Smooth muscle cell (in vitro differentiated cells): ENCODE data around the gene PI4KA. TPM values are rescaled to one million over a fixed set of nuclear protein-coding genes. Genes with fewer than 3 reads are reported as not detected.

Source experiments
- DNase-seq: peaks from one replicate; lab custom pipeline; 2025; ENCODE audit not compliant: unreplicated experiment; lab: John Stamatoyannopoulos, UW
- H2AFZ ChIP-seq: fragments of 200-600 bp; sonication (generic); 2 replicates; pipeline ENCODE4 v1.6.0; 2016; ENCODE audit warnings: antibody characterized with exemption, low read depth, mild to moderate bottlenecking
- H3F3A ChIP-seq: fragments of 200-600 bp; sonication (generic); 2 replicates; pipeline ENCODE4 v1.6.0; 2017; ENCODE audit warnings: antibody characterized with exemption, low read depth
- H3K27ac ChIP-seq: fragments of 200-600 bp; sonication (generic); 2 replicates; pipeline ENCODE4 v1.5.1; 2016; ENCODE audit warnings: low read depth, mild to moderate bottlenecking
- H3K27me3 ChIP-seq: fragments of 200-600 bp; sonication (generic); 2 replicates; pipeline ENCODE4 v1.6.1; 2016; ENCODE audit warnings: low read depth, mild to moderate bottlenecking
- H3K36me3 ChIP-seq: fragments of 200-600 bp; sonication (generic); 2 replicates; pipeline ENCODE4 v1.5.1; 2016; ENCODE audit warnings: low read depth
- H3K4me1 ChIP-seq: fragments of 200-600 bp; sonication (generic); 2 replicates; pipeline ENCODE4 v1.5.1; 2016; ENCODE audit warnings: low read depth
- H3K4me2 ChIP-seq: fragments of 200-600 bp; sonication (generic); 2 replicates; pipeline ENCODE4 v1.6.0; 2016; ENCODE audit warnings: mild to moderate bottlenecking
- H3K4me3 ChIP-seq: fragments of 200-600 bp; sonication (generic); 2 replicates; pipeline ENCODE4 v1.5.1; 2016; ENCODE audit warnings: mild to moderate bottlenecking
- H3K79me2 ChIP-seq: fragments of 200-600 bp; sonication (generic); 2 replicates; pipeline ENCODE4 v1.6.0; 2016; ENCODE audit warnings: low read depth, mild to moderate bottlenecking
- H3K9ac ChIP-seq: fragments of 200-600 bp; sonication (generic); 2 replicates; pipeline ENCODE4 v1.6.0; 2016; ENCODE audit warnings: low read depth
- H3K9me3 ChIP-seq: fragments of 200-600 bp; sonication (generic); replicated peaks from 2 replicates; pipeline ENCODE4 v1.5.1; 2016; ENCODE audit warnings: low read depth
- H4K20me1 ChIP-seq: fragments of 200-600 bp; sonication (generic); 2 replicates; pipeline ENCODE4 v1.6.0; 2016; ENCODE audit warnings: low read depth
- WGBS: methylation state at CpG from one replicate; pipeline ENCODE4 v1.1.7; 2016; ENCODE audit warnings: low lambda C conversion rate; 5-methylcytosine and 5-hydroxymethylcytosine counted together
- polyA plus RNA-seq: library from polyadenylated mRNA; unstranded; fragments of >200 nt; fragmentation: Nextera tagmentation; extraction: Ambion mirVana; gene quantifications from 2 replicates; pipeline ENCODE4 v1.2.1, GENCODE V29; 2016
- total RNA-seq: library from RNA; depleted of rRNA; stranded (reverse); fragments of >200 nt; gene quantifications from 2 replicates; pipeline ENCODE4 v1.2.3, GENCODE V29; 2014
- TF ChIP-seq, protein P1 (sequence below): fragments of 200-600 bp; sonication (generic); IDR thresholded peaks from 2 replicates; pipeline ENCODE4 v1.5.1; 2017; ENCODE audit warnings: borderline replicate concordance, mild to moderate bottlenecking, antibody characterized with exemption; ENCODE audit not compliant: insufficient read depth, poor library complexity, severe bottlenecking

The PI4KA gene
- total and polyA plus RNA-seq, 2 experiments from 2014 or later = 23.5 to 33.2 TPM

DNA sequence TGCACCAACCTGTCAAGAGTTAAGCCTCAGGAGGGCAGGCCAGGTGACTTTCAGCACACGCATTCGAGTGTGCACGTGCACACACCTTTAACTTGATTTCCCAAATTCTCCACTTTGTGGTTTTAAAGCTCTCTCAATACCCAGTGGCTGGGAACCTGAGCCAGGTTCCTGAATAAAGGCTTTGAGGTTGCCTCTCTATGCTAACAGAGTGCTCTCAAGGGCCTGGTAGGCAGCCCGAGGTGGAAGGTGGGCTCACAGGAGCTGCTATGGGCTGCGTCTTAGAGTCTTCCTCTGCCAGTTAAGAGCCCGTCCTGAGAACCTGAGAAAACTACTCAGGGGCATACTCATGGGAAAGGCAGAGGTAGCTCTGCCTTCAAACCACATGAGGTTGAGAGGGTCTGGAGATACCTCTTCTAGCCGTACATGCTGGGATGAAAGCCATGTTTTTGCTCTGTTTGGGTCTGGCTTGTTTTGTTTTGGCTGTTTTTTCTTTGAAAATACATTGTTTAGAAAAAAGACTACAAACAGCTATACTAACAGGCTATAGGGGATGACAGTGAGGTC lies 96.3 kb downstream of the PI4KA start:
- Histone ChIP-seq H3K4me1 (no peaks in the 10 kb centered on the region), H2AFZ (no peak overlapping the region), H3K9ac (no peak overlapping the region), H3K4me2 (no peak overlapping the region), H3K27ac (no peak overlapping the region), H3F3A (no peaks in the 10 kb centered on the region), H3K9me3 (no peaks in the 10 kb centered on the region), H4K20me1 (no peaks in the 10 kb centered on the region), H3K36me3 (peaks cover 13% of the 10 kb centered on the region), H3K4me3 (no peak overlapping the region), H3K79me2 (no peaks in the 10 kb centered on the region), H3K27me3 (no peaks in the 10 kb centered on the region)
- TF ChIP-seq, protein P1, sequence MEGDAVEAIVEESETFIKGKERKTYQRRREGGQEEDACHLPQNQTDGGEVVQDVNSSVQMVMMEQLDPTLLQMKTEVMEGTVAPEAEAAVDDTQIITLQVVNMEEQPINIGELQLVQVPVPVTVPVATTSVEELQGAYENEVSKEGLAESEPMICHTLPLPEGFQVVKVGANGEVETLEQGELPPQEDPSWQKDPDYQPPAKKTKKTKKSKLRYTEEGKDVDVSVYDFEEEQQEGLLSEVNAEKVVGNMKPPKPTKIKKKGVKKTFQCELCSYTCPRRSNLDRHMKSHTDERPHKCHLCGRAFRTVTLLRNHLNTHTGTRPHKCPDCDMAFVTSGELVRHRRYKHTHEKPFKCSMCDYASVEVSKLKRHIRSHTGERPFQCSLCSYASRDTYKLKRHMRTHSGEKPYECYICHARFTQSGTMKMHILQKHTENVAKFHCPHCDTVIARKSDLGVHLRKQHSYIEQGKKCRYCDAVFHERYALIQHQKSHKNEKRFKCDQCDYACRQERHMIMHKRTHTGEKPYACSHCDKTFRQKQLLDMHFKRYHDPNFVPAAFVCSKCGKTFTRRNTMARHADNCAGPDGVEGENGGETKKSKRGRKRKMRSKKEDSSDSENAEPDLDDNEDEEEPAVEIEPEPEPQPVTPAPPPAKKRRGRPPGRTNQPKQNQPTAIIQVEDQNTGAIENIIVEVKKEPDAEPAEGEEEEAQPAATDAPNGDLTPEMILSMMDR = no peak
- no peak for DNase-seq
- WGBS = 98% methylated on average over 7 of the region's 7 CpGs

GRCh38 chr22:20761536-20761935 lies 97.1 kb downstream of the PI4KA start:
- no peak overlapping the region for H2AFZ ChIP-seq
- no peaks in the 10 kb centered on the region for H3K9me3 ChIP-seq
- peaks cover 13% of the 10 kb centered on the region for H3K36me3 ChIP-seq
- no peaks in the 10 kb centered on the region for H3K79me2 ChIP-seq
- H3K9ac ChIP-seq = no peak overlapping the region
- no peaks in the 10 kb centered on the region for H3K27me3 ChIP-seq
- H3K4me2 ChIP-seq = no peak overlapping the region
- no peaks in the 10 kb centered on the region for H3K4me1 ChIP-seq
- DNase-seq = no peak
- TF ChIP-seq, protein P1 = no peak
- H3K27ac ChIP-seq = no peak overlapping the region
- no peaks in the 10 kb centered on the region for H4K20me1 ChIP-seq
- WGBS = 41% methylated on average over 2 of the region's 2 CpGs
- H3F3A ChIP-seq = no peaks in the 10 kb centered on the region
- H3K4me3 ChIP-seq = no peak overlapping the region

DNA sequence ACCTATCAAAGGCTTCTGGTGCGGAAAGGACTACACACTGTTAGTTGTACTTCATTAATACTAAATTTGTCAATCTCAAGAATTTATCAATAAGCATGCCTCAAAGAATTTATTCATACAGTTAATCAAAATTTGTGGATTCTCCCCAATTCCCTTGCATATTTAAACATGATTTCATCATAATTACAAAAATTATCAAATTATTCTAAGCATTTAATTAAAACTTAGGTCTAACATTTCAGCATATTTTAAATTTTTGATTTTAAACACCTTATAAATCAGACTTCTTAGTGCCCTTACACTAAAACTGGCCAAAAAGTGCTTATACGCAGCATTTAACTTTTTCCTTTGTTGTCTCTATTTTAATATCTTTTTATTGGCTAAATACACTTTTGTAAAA lies 98.5 kb downstream of the PI4KA start:
- no peaks in the 10 kb centered on the region for H3K79me2 ChIP-seq
- H3K27me3 ChIP-seq = no peaks in the 10 kb centered on the region
- peaks cover 13% of the 10 kb centered on the region for H3K36me3 ChIP-seq
- no peaks in the 10 kb centered on the region for H3F3A ChIP-seq
- no peaks in the 10 kb centered on the region for H4K20me1 ChIP-seq
- no peaks in the 10 kb centered on the region for H3K4me1 ChIP-seq
- no peak for DNase-seq
- no peak overlapping the region for H3K27ac ChIP-seq
- 98% methylated on average over 2 of the region's 2 CpGs for WGBS
- no peak overlapping the region for H3K4me2 ChIP-seq
- H3K9ac ChIP-seq = no peak overlapping the region
- TF ChIP-seq, protein P1 = no peak
- no peaks in the 10 kb centered on the region for H3K9me3 ChIP-seq
- H3K4me3 ChIP-seq = no peak overlapping the region
- H2AFZ ChIP-seq = no peak overlapping the region

DNA sequence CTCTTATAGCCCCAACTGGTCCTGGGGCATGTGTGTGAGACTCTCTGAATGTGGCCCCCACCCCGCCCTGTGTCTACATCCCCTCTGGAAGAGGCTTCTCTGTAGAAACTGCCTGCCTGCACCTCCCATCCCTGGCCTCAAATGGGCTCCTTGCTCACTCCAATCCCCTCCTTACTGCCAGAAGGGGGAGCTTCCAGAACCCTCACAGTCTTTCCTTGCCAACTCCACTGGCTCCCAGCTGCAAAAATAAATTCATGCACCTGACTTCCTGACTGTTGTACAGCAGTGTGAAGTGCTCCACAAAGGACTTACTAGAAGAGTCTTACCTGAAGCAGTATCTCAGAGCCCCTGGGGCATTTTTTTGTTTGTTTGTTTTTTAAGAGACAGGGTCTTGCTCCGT lies 99.9 kb downstream of the PI4KA start:
- H3K79me2 ChIP-seq = no peaks in the 10 kb centered on the region

More for the DNA sequence above, 99.9 kb downstream of the PI4KA start:
- no peak overlapping the region for H3K9ac ChIP-seq
- H3K36me3 ChIP-seq = peaks cover 2% of the 10 kb centered on the region
- no peak overlapping the region for H3K27ac ChIP-seq
- no peaks in the 10 kb centered on the region for H3F3A ChIP-seq
- H3K9me3 ChIP-seq = no peaks in the 10 kb centered on the region
- no peak overlapping the region for H2AFZ ChIP-seq
- no peak overlapping the region for H3K4me2 ChIP-seq
- TF ChIP-seq, protein P1 = no peak
- H3K4me3 ChIP-seq = no peak overlapping the region
- H3K27me3 ChIP-seq = no peaks in the 10 kb centered on the region
- H3K4me1 ChIP-seq = no peaks in the 10 kb centered on the region
- WGBS = 94% methylated on average over 2 of the region's 2 CpGs
- DNase-seq = no peak
- no peaks in the 10 kb centered on the region for H4K20me1 ChIP-seq
